NCI-H82 (cell line): ENCODE measurements around the gene WDR4.
"Not testable (repeated sequence)": the region's sequence is repeated elsewhere in the genome, so short reads cannot be mapped to it uniquely, and the experiment has no call there.

Experiments used
- DNase-seq: peaks from one replicate; lab custom pipeline; 2025; lab: John Stamatoyannopoulos, UW

Gene WDR4

GRCh38 chr21:42878993-42879787 is at the start of gene WDR4:
Gene WDR4, minus strand, starts transcription at chr21:42879539. Its CDS starts 44 bp downstream, at chr21:42879495.
- DNase-seq = peak; percentile 98

- not testable (repeated sequence) for DNase-seq
Measured at GRCh38 chr21:42927474-42928200, 48.3 kb upstream of the WDR4 start.

GRCh38 chr21:42925114-42925926 is 46.0 kb upstream of the WDR4 start, which contains the start of gene ERVH48-1:
Gene ERVH48-1, minus strand, starts transcription at chr21:42925630. Its CDS starts 6,624 bp downstream, at chr21:42919006.
- DNase-seq = no peak

- no peak for DNase-seq
Measured at GRCh38 chr21:42924433-42924751, 45.1 kb upstream of the WDR4 start.

GRCh38 chr21:42923553-42924432 is 44.5 kb upstream of the WDR4 start:
- DNase-seq = peak; percentile 98

- DNase-seq = no peak
Measured at GRCh38 chr21:42922918-42923317, 43.6 kb upstream of the WDR4 start.

GRCh38 chr21:42921927-42922326 is 42.6 kb upstream of the WDR4 start:
- no peak for DNase-seq

GRCh38 chr21:42918291-42918690 is 39.0 kb upstream of the WDR4 start:
- no peak for DNase-seq

GRCh38 chr21:42913476-42913875 is 34.1 kb upstream of the WDR4 start:
- DNase-seq = no peak

GRCh38 chr21:42911920-42912319 is 32.6 kb upstream of the WDR4 start:
- DNase-seq = not testable (repeated sequence)

GRCh38 chr21:42908484-42908883 is 29.1 kb upstream of the WDR4 start:
- not testable (repeated sequence) for DNase-seq

GRCh38 chr21:42906233-42906632 is 26.9 kb upstream of the WDR4 start:
- no peak for DNase-seq

GRCh38 chr21:42905195-42905594 is 25.9 kb upstream of the WDR4 start:
- DNase-seq = no peak

GRCh38 chr21:42903817-42904216 is 24.5 kb upstream of the WDR4 start:
- no peak for DNase-seq

- DNase-seq = no peak
Measured at GRCh38 chr21:42900446-42900845, 21.1 kb upstream of the WDR4 start.

GRCh38 chr21:42892931-42893755 is 13.8 kb upstream of the WDR4 start, which contains the start of gene NDUFV3:
Gene NDUFV3, plus strand, starts transcription at chr21:42893309. Its CDS starts 25 bp downstream, at chr21:42893334.
- peak; percentile 100 for DNase-seq

- DNase-seq = no peak
Measured at GRCh38 chr21:42892582-42892930, 13.2 kb upstream of the WDR4 start.

- DNase-seq = no peak
Measured at GRCh38 chr21:42887326-42887725, 8.0 kb upstream of the WDR4 start.

- no peak for DNase-seq
Measured at GRCh38 chr21:42883921-42884320, 4.6 kb upstream of the WDR4 start.

- no peak for DNase-seq
Measured at GRCh38 chr21:42880352-42880751, 1.0 kb upstream of the WDR4 start.

- no peak for DNase-seq
Measured at GRCh38 chr21:42878678-42878992, 704 bp downstream of the WDR4 start.
